Keratinocyte (primary cell): ENCODE data around the gene GALNT6.

Source experiments
- EZH2 ChIP-seq: IDR thresholded peaks from one replicate; pipeline ENCODE4 v1.6.1; 2012; ENCODE audit warnings: inconsistent platforms, mild to moderate bottlenecking, low read length, moderate library complexity
- TF ChIP-seq, protein P1 (sequence below), 3 experiments: IDR thresholded peaks in 1 of 3; conservative IDR thresholded peaks in 1 of 3; optimal IDR thresholded peaks in 1 of 3; 2 replicates in 2 of 3; 3 replicates in 1 of 3; pipeline versions ENCODE3 to v1.5.1; 2011; ENCODE audit warnings: low read length in 3 of 3, mild to moderate bottlenecking in 3 of 3, moderate library complexity in 2 of 3, control low read depth in 1 of 3, inconsistent platforms in 1 of 3; ENCODE audit not compliant: insufficient read depth in 2 of 3; ENCODE audit errors: extremely low read depth in 1 of 3

DNA sequence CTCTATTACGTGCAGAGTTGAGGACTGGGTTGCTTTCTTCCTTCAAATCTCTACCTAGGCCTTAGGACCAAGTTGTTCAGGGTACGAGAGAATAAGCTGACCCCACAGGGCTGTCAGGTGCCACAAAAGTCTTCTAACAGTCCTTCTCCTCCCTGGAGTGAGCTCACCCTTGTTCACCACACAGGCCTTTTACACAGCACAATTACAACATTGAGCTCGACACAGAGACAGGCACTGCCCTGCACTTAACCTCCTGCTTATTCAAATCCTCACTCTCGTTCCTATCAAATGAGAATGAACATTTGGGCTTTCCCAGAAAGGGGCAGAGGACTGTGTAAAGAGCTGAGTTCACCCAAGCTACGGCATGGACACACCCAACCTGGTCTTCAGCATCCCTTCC is 2.4 kb downstream of the GALNT6 start:
- TF ChIP-seq, protein P1, sequence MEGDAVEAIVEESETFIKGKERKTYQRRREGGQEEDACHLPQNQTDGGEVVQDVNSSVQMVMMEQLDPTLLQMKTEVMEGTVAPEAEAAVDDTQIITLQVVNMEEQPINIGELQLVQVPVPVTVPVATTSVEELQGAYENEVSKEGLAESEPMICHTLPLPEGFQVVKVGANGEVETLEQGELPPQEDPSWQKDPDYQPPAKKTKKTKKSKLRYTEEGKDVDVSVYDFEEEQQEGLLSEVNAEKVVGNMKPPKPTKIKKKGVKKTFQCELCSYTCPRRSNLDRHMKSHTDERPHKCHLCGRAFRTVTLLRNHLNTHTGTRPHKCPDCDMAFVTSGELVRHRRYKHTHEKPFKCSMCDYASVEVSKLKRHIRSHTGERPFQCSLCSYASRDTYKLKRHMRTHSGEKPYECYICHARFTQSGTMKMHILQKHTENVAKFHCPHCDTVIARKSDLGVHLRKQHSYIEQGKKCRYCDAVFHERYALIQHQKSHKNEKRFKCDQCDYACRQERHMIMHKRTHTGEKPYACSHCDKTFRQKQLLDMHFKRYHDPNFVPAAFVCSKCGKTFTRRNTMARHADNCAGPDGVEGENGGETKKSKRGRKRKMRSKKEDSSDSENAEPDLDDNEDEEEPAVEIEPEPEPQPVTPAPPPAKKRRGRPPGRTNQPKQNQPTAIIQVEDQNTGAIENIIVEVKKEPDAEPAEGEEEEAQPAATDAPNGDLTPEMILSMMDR (optimal IDR thresholded peaks at IDR 0.05 in 1 of 3, IDR thresholded peaks at IDR 0.05 in 1 of 3, conservative IDR thresholded peaks at IDR 0.05 in 1 of 3; ENCODE audit: extremely low read depth in 1 of 3, insufficient read depth in 2 of 3, low read length in 3 of 3): no peak
- no peak for TF ChIP-seq EZH2
